IPS DF 6.9 (cell line): ENCODE data around the gene DGCR8.

Experiments used
- DNase-seq: peaks from one replicate; pipeline ENCODE4 v3.0.0-alpha.2; 2013; ENCODE audit warnings: low read depth, low spot score
- H3K27ac ChIP-seq: one replicate; pipeline ENCODE4 v1.5.1; 2013; ENCODE audit warnings: low read length, control low read depth
- H3K27me3 ChIP-seq: 2 replicates; pipeline ENCODE4 v1.6.1; 2013; ENCODE audit warnings: mild to moderate bottlenecking, low read length; ENCODE audit not compliant: control insufficient read depth, insufficient read depth
- H3K36me3 ChIP-seq: 2 replicates; pipeline ENCODE4 v1.6.1; 2013; ENCODE audit warnings: low read length; ENCODE audit not compliant: control insufficient read depth, insufficient read depth
- H3K4me1 ChIP-seq: 2 replicates; pipeline ENCODE4 v1.6.1; 2013; ENCODE audit warnings: low read length; ENCODE audit not compliant: control insufficient read depth, insufficient read depth
- H3K4me3 ChIP-seq: 2 replicates; pipeline ENCODE4 v1.5.1; 2013; ENCODE audit warnings: mild to moderate bottlenecking, low read length
- H3K9me3 ChIP-seq: 2 replicates; pipeline ENCODE4 v1.6.1; 2013; ENCODE audit warnings: low read length, inconsistent platforms; ENCODE audit not compliant: control insufficient read depth, insufficient read depth
- WGBS: extraction: QIAGEN DNeasy Blood & Tissue Kit; methylation state at CpG from one replicate; pipeline ENCODE4 v1.1.7; 2013; ENCODE audit warnings: mixed read lengths, missing lambda C conversion rate; ENCODE audit not compliant: insufficient read length, insufficient coverage; 5-methylcytosine and 5-hydroxymethylcytosine counted together

DGCR8 gene

DNA sequence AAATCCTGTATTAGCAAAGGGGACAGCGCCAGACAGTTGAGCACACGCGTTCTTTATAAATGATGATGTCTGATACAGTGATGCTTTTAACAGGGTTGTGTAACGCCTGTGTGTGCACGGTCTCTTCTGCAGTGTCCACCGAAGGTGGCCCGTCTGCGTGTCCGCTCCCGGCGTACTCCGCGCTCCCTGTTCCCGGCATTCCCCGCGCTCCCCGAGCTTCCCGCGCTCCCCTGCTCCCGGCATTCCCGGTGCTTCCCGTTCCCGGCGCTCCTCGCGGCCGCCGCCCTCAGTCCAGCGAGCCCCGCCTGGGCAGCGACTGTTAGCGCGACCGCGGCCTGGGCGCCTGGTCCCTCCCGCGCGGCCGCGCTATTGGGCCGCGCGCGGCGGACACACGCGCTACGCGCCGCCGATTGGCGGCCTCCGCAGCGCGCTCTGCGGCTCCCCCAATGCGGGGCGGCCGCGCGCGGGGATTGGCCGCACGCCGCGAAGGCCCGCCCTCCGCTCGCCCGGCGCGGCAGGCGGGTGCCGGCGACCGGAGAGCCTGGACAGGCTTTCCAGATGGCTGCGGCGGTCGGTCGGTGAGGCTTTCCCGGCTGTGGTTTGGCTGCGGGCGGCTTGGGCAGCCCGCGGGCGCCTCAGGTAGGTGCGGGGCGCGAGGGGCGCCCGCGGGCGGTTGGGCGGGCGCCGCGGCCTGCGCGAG lies at the start of gene DGCR8:
TSS of gene DGCR8 (plus strand) at position 497 of the 700 bp plus-strand sequence. CDS start 5,723 bp downstream, outside the sequence.
- H3K27ac ChIP-seq, result no peak within 1 kb of the TSS
- no peaks in the 10 kb centered on the region for H3K9me3 ChIP-seq
- H3K27me3 ChIP-seq, result no peaks in the 10 kb centered on the region
- no peaks in the 10 kb centered on the region for H3K36me3 ChIP-seq
- H3K4me3 ChIP-seq, result peak within 1 kb of the TSS; percentile 82; the same call in 1 of the 2 replicates
- H3K4me1 ChIP-seq, result peaks cover 1% of the 10 kb centered on the region; the same call in 1 of the 2 replicates
- DNase-seq, result peak; percentile 83
- WGBS, result no CpG with 5 or more reads among the region's 100 CpGs

DNA sequence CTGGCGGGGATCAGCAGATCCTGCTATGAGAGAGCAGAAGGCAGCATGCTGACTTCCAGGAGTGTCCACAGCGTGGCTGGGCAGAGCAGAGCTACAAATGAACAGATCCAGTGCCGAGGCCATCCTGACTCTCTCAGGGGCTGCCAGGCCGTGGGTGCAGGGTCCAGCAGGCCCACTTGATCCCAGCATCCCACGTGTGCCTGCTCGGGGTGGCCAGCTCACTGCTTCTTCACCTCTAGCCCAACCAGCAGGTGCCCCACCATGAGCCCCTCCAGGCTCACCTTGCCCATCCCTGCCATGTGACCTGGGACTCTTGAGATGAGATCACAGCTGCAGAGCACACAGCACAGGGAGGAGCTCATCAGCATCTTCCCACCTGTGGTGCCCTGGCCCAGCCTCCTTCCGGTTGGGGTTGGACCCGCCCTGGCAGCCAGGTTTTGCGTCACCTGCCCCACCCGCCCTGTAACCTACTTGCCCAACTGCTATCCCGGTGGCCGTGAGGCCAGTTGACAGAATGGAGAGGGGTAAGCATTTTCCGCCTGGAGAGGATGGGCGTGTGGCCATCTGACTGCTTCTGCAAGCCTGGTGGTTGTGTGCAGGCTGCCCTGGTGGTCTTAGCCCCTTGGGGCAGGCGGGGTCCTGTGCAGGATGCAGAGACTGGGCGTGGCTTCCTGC lies 48.2 kb upstream of the DGCR8 start:
- H3K4me3 ChIP-seq, result no peak overlapping the region; the same call in 1 of the 2 replicates
- no peak overlapping the region for H3K27ac ChIP-seq
- no peaks in the 10 kb centered on the region for H3K27me3 ChIP-seq
- H3K4me1 ChIP-seq, result peaks cover 2% of the 10 kb centered on the region; the same call in 1 of the 2 replicates
- DNase-seq, result no peak
- H3K36me3 ChIP-seq, result no peaks in the 10 kb centered on the region
- WGBS, result no CpG with 5 or more reads among the region's 16 CpGs
- H3K9me3 ChIP-seq, result no peaks in the 10 kb centered on the region

DNA sequence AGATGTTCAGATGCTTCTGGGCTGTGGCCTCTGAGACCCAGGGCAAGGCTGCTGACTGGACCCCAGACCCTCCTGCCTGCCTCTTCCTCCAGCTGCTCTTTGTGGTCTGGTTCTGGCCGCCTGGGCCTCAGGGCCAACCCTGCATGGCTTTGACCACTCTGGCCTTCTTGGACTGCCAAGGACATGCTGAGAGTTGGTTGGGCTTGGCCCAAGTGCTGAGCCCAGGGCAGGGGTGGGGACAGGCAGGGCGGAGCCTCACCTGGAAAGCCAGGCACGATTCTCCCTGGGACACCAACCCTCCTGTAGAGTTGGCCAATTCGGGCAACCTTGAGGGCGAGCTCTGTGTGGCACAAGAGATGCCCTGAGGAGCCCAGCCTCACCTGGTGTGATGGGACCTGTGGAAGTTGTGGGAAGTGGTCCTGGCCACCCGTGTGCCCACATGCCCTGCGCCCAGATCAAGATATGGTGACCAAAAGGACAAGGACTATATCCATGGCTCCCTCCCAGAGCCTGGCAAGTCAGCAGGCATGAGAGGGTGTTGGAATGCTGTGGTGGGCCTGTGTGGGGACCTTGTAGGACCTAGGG lies 47.5 kb upstream of the DGCR8 start:
- WGBS, result no CpG with 5 or more reads among the region's 7 CpGs
- Histone ChIP-seq H3K27me3 (no peaks in the 10 kb centered on the region), H3K9me3 (no peaks in the 10 kb centered on the region), H3K4me1 (peaks cover 2% of the 10 kb centered on the region; the same call in 1 of the 2 replicates), H3K36me3 (no peaks in the 10 kb centered on the region), H3K4me3 (no peak overlapping the region), H3K27ac (no peak overlapping the region)
- no peak for DNase-seq

DNA sequence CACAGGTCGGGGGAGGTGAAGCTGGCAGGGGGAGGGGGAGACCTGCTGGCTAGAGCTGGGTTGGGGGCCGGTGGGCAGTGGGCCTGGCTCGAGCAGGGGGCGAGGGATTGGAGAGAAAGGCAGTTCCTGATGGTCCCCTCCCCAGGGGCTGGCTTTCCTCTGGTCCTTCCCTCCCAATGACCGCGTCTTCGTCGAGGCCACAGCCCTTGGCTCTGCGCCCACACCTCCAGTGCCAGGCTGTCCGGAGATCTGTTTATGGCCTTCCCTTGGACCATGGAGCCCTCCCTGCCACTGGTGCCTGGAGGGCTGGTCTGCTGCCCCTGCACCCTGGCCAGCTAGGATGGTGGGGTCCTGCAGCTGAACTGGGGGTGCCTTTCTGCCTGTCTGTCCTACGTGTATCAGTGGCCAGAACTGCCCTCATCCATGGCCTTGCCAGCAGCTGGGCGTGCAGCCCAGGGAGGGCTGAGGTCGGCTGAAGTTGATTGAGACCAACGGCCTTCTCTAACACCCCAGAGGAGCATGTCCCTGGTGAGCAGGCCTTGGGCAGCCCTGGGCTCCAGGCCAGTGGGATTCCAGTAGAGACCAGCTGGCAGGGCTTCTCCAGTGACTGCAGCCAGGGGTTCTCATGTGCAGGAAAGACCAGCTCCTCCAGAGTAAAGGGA lies 46.9 kb upstream of the DGCR8 start:
- Histone ChIP-seq H3K9me3 (no peaks in the 10 kb centered on the region), H3K36me3 (no peaks in the 10 kb centered on the region), H3K27me3 (no peaks in the 10 kb centered on the region), H3K4me1 (peaks cover 2% of the 10 kb centered on the region; the same call in 1 of the 2 replicates), H3K27ac (no peak overlapping the region), H3K4me3 (no peak overlapping the region)
- WGBS, result no CpG with 5 or more reads among the region's 14 CpGs
- no peak for DNase-seq

DNA sequence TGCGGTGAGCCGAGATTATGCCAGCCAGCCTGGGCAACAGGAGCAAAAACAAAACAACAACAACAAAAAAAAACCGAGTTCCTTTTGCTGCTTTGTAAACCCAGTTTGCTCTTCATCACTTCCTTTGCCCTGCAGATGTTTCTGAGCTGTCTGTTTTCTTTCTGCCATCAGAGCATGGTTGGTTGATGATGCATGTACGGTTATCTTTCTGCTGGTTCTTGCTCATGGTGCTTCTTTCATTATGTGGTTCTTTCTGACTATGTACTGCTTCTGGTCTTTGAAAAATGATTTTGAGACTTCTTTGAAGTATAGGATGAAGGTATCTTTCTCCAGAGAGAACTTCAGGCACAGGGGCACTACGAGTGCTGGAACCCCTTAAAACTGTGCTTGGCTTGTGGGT lies 45.9 kb upstream of the DGCR8 start:
- no peaks in the 10 kb centered on the region for H3K27me3 ChIP-seq
- DNase-seq, result no peak
- no peak overlapping the region for H3K27ac ChIP-seq
- no peaks in the 10 kb centered on the region for H3K9me3 ChIP-seq
- H3K36me3 ChIP-seq, result no peaks in the 10 kb centered on the region
- no CpG with 5 or more reads among the region's 5 CpGs for WGBS
- no peak overlapping the region for H3K4me3 ChIP-seq
- peaks cover 2% of the 10 kb centered on the region; the same call in 1 of the 2 replicates for H3K4me1 ChIP-seq

DNA sequence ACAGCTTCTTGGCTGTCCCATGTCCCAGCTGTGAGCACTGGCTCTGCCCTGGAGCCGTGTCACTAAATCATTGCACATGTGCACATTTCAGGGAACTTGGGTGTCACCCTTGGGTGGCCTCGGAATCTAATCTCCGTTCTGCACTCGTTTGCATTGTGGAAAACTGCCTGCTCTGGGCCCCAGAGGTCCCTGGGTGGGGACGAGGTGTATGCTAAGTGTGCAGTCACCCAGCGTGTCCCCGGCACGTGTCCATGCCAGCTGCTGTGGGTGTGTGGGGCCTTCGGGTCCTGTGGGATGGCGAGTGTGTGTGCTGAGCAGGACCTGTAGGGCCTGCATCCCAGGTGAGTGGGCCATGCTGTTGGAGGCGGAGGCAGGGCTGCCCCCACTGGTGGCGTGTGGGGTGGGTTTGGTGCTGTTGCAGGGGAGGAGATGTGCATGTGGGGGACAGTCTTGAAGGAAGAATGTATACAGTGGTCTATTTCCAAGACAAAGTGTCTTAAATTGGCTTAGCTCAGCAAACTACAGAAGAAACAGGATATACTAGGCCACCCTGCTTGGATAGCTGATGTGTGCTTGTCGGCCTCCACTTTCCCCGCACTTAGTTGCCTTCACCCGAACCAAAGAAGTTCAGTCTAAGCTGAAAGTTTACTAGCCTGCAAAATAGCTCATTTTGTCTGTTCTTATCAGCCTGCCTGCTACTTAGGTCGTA lies 44.5 kb upstream of the DGCR8 start:
- no peaks in the 10 kb centered on the region for H3K27me3 ChIP-seq
- DNase-seq, result no peak
- no CpG with 5 or more reads among the region's 16 CpGs for WGBS
- no peaks in the 10 kb centered on the region for H3K36me3 ChIP-seq
- no peaks in the 10 kb centered on the region for H3K9me3 ChIP-seq
- H3K27ac ChIP-seq, result no peak overlapping the region
- H3K4me1 ChIP-seq, result peaks cover 2% of the 10 kb centered on the region; the same call in 1 of the 2 replicates
- H3K4me3 ChIP-seq, result no peak overlapping the region

DNA sequence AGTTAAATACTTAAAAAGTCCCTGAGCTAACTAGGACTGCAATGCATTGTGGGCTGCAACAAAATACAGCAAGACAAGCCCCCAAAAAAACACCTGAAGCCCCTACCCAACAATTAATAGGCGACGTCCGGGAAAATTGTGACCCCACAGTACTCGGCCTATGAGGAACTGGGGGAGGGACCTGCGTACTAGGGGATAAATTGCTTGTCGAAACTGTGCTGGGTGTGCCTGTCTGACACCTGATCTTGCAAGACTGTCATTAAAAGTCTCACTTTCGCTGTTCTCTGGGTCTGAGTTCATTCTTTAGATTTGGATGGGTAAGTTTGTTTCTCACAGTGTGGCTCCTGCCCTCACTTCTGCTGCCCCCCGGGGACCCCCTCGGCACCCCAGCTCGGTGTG lies 44.0 kb upstream of the DGCR8 start:
- Histone ChIP-seq H3K27me3 (no peaks in the 10 kb centered on the region), H3K36me3 (no peaks in the 10 kb centered on the region), H3K4me1 (peaks cover 2% of the 10 kb centered on the region; the same call in 1 of the 2 replicates), H3K27ac (no peak overlapping the region), H3K9me3 (no peaks in the 10 kb centered on the region), H3K4me3 (no peak overlapping the region)
- DNase-seq, result no peak
- no CpG with 5 or more reads among the region's 10 CpGs for WGBS

DNA sequence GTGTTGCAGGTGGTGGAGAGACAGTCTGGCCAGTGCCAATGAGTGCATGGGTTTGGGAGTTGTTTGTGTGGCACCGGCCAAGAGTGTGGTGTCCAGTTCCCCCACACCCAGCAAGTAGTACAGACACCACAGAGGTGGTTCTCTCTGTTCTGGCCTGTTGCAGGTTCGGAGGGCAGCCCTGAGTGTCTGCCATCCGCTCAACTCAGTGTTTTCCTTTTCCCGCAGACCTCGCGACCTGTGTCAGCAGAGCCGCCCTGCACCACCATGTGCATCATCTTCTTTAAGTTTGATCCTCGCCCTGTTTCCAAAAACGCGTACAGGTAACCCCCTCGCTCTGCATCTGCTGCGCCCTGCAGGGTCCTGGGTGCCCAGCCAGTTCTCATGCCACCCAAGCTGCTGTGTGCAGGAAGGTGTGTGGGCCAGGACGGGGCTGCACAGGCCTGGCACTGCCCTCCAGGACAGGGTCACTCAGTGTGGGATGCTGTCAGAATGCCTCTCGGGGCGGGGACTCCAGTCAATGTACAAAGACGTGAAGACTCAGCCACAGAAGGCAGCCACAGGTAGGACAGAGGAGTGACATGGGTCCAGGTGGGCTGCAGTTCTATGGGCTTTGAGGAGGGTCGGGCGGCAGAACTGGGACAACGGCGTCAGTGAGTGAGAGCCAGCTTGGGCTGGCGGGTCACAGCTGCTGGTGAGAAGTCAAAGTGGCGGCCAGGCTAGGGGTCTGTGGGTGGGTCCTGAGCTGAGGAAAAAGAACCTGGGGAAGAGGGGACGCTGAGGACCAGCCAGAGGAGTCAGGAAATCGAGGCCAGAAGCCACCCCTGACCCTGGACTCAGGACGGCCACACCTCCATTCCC lies 43.3 kb upstream of the DGCR8 start:
- peaks cover 2% of the 10 kb centered on the region; the same call in 1 of the 2 replicates for H3K4me1 ChIP-seq
- DNase-seq, result no peak
- no peak overlapping the region for H3K27ac ChIP-seq
- H3K27me3 ChIP-seq, result no peaks in the 10 kb centered on the region
- no CpG with 5 or more reads among the region's 25 CpGs for WGBS
- no peaks in the 10 kb centered on the region for H3K36me3 ChIP-seq
- no peaks in the 10 kb centered on the region for H3K9me3 ChIP-seq
- no peak overlapping the region for H3K4me3 ChIP-seq

DNA sequence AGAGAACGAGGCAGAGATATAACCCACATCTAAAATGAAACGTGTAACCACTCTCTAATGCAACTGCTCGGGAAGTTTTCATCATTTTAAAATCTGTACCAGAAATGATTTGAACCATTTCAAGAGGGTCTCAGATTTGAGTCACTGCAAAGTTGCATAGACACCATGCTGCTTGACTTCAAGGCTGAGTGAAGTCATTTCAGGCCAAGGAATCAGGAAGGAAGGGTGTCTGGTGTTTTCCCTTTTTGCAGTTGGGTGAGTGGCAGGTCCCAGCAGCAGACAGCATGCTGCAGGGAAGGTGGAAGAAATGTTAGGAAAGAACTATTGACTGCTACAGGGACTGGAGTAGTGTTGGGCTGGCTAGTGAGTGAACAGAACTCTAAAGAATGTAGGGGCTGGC lies 42.6 kb upstream of the DGCR8 start:
- WGBS, result no CpG with 5 or more reads among the region's 3 CpGs
- Histone ChIP-seq H3K27me3 (no peaks in the 10 kb centered on the region), H3K27ac (no peak overlapping the region), H3K9me3 (no peaks in the 10 kb centered on the region), H3K4me3 (no peak overlapping the region), H3K4me1 (no peaks in the 10 kb centered on the region; the same call in 1 of the 2 replicates), H3K36me3 (no peaks in the 10 kb centered on the region)
- no peak for DNase-seq
